Trophoblast cell (in vitro differentiated cells and primary cell): ENCODE data around the gene USP13.
"Not testable (repeated sequence)": the region's sequence is repeated elsewhere in the genome, so short reads cannot be mapped to it uniquely, and the experiment has no call there.

Source experiments
- DNase-seq, 2 donors: peaks; one replicate each; pipeline ENCODE4 v3.0.0-alpha.2; 2016
- H2AFZ ChIP-seq: 2 replicates; pipeline ENCODE4 v1.6.1; 2013; ENCODE audit warnings: low read length, moderate library complexity, mild to moderate bottlenecking; ENCODE audit not compliant: insufficient read depth, poor library complexity
- H2AK5ac ChIP-seq: 2 replicates; pipeline ENCODE4 v1.6.1; 2013; ENCODE audit warnings: mild to moderate bottlenecking, low read length
- H2BK120ac ChIP-seq: 2 replicates; pipeline ENCODE4 v1.6.1; 2013; ENCODE audit warnings: low read length, mild to moderate bottlenecking, moderate library complexity; ENCODE audit not compliant: insufficient read depth, poor library complexity
- H2BK12ac ChIP-seq: 2 replicates; pipeline ENCODE4 v1.6.1; 2013; ENCODE audit warnings: mild to moderate bottlenecking, low read length, moderate library complexity
- H2BK5ac ChIP-seq: 2 replicates; pipeline ENCODE4 v1.6.1; 2013; ENCODE audit warnings: low read length, low read depth, moderate library complexity, mild to moderate bottlenecking; ENCODE audit not compliant: poor library complexity
- H3K14ac ChIP-seq: 2 replicates; pipeline ENCODE4 v1.6.1; 2013; ENCODE audit warnings: mild to moderate bottlenecking, low read length
- H3K18ac ChIP-seq: 2 replicates; pipeline ENCODE4 v1.6.1; 2013; ENCODE audit warnings: mild to moderate bottlenecking, low read length
- H3K23ac ChIP-seq: 2 replicates; pipeline ENCODE4 v1.6.1; 2013; ENCODE audit warnings: low read length
- H3K27ac ChIP-seq: 2 replicates; pipeline ENCODE4 v1.5.1; 2013; ENCODE audit warnings: low read depth, mild to moderate bottlenecking, inconsistent platforms, low read length, moderate library complexity
- H3K27me3 ChIP-seq: 2 replicates; pipeline ENCODE4 v1.6.1; 2013; ENCODE audit warnings: inconsistent platforms, mild to moderate bottlenecking, low read length, moderate library complexity; ENCODE audit not compliant: insufficient read depth
- H3K36me3 ChIP-seq, 2 experiments: 1 replicate in 1 of 2; 2 replicates in 1 of 2; pipeline ENCODE4 v1.6.1; 2013; ENCODE audit warnings: low read length in 2 of 2, mild to moderate bottlenecking in 2 of 2, moderate library complexity in 1 of 2; ENCODE audit not compliant: insufficient read depth in 2 of 2, control insufficient read depth in 1 of 2
- H3K4ac ChIP-seq: 2 replicates; pipeline ENCODE4 v1.6.1; 2013; ENCODE audit warnings: low read depth, mild to moderate bottlenecking, low read length, moderate library complexity
- H3K4me1 ChIP-seq, 2 experiments: 1 replicate in 1 of 2; 2 replicates in 1 of 2; pipeline ENCODE4 v1.6.1; 2013; ENCODE audit warnings: low read length in 2 of 2, mild to moderate bottlenecking in 2 of 2, moderate library complexity in 1 of 2; ENCODE audit not compliant: insufficient read depth in 2 of 2, control insufficient read depth in 1 of 2
- H3K4me2 ChIP-seq: 2 replicates; pipeline ENCODE4 v1.6.1; 2013; ENCODE audit warnings: inconsistent platforms, mild to moderate bottlenecking, low read length, moderate library complexity
- H3K4me3 ChIP-seq: 2 replicates; pipeline ENCODE4 v1.5.1; 2013; ENCODE audit warnings: mild to moderate bottlenecking, low read depth, low read length, inconsistent platforms
- H3K79me1 ChIP-seq: one replicate; pipeline ENCODE4 v1.6.1; 2013; ENCODE audit warnings: low read length
- H3K79me2 ChIP-seq: 2 replicates; pipeline ENCODE4 v1.6.1; 2013; ENCODE audit warnings: low read length, mild to moderate bottlenecking; ENCODE audit not compliant: control insufficient read depth, insufficient read depth, poor library complexity
- H3K9ac ChIP-seq: 2 replicates; pipeline ENCODE4 v1.6.1; 2013; ENCODE audit warnings: mild to moderate bottlenecking, low read length
- H3K9me3 ChIP-seq: 2 replicates; pipeline ENCODE4 v1.6.1; 2013; ENCODE audit warnings: low read depth, mild to moderate bottlenecking, control low read depth, inconsistent platforms, low read length; ENCODE audit not compliant: insufficient read depth
- H4K12ac ChIP-seq: 2 replicates; pipeline ENCODE4 v1.6.1; 2013; ENCODE audit warnings: low read depth, mild to moderate bottlenecking, low read length, moderate library complexity
- H4K8ac ChIP-seq: 2 replicates; pipeline ENCODE4 v1.6.1; 2013; ENCODE audit warnings: low read depth, mild to moderate bottlenecking, low read length, moderate library complexity
- H4K91ac ChIP-seq: one replicate; pipeline ENCODE4 v1.6.1; 2013; ENCODE audit warnings: low read depth, mild to moderate bottlenecking, low read length, moderate library complexity
- WGBS: extraction: QIAGEN DNeasy Blood & Tissue Kit; methylation state at CpG from one replicate; pipeline ENCODE4 v1.1.7; 2013; ENCODE audit warnings: missing lambda C conversion rate; ENCODE audit not compliant: insufficient read length, insufficient coverage; ENCODE audit errors: extremely low coverage; 5-methylcytosine and 5-hydroxymethylcytosine counted together

Gene USP13

GRCh38 chr3:179771797-179772196 lies 119.0 kb downstream of the USP13 start:
- Histone ChIP-seq H2BK5ac (no peak overlapping the region), H3K4ac (no peak overlapping the region), H3K36me3 (no peaks in the 10 kb centered on the region), H3K9me3 (peaks cover 6% of the 10 kb centered on the region), H4K91ac (no peak overlapping the region), H2AK5ac (no peak overlapping the region), H3K79me2 (no peaks in the 10 kb centered on the region), H3K4me2 (no peak overlapping the region), H3K14ac (no peak overlapping the region), H3K23ac (no peak overlapping the region), H3K27me3 (no peaks in the 10 kb centered on the region), H2BK120ac (no peak overlapping the region), H2BK12ac (no peak overlapping the region), H3K18ac (no peak overlapping the region), H4K8ac (no peak overlapping the region), H3K27ac (no peak overlapping the region), H4K12ac (no peak overlapping the region), H3K4me1 (no peaks in the 10 kb centered on the region), H3K9ac (no peak overlapping the region), H3K79me1 (no peaks in the 10 kb centered on the region), H2AFZ (no peak overlapping the region), H3K4me3 (no peak overlapping the region)
- WGBS: no CpG with 5 or more reads among the region's 4 CpGs
- DNase-seq: no peak

- Histone ChIP-seq H4K12ac (no peak overlapping the region), H3K14ac (no peak overlapping the region), H3K36me3 (no peaks in the 10 kb centered on the region), H3K79me2 (no peaks in the 10 kb centered on the region), H3K4me2 (no peak overlapping the region), H2BK12ac (no peak overlapping the region), H2BK5ac (no peak overlapping the region), H3K4me1 (no peaks in the 10 kb centered on the region), H4K91ac (no peak overlapping the region), H4K8ac (no peak overlapping the region), H2BK120ac (no peak overlapping the region), H3K9me3 (peaks cover 6% of the 10 kb centered on the region), H2AK5ac (no peak overlapping the region), H3K9ac (no peak overlapping the region), H3K4ac (no peak overlapping the region), H3K27me3 (no peaks in the 10 kb centered on the region), H3K79me1 (no peaks in the 10 kb centered on the region), H3K18ac (no peak overlapping the region), H3K4me3 (no peak overlapping the region), H2AFZ (no peak overlapping the region), H3K23ac (no peak overlapping the region), H3K27ac (no peak overlapping the region)
- no CpG with 5 or more reads among the region's 5 CpGs for WGBS
- DNase-seq: no peak
Measured at GRCh38 chr3:179772297-179772696, 119.5 kb downstream of the USP13 start.

- WGBS: no CpG with 5 or more reads among the region's 28 CpGs
- Histone ChIP-seq H2BK12ac (no peak overlapping the region), H3K4me2 (no peak overlapping the region), H3K36me3 (no peaks in the 10 kb centered on the region), H2BK5ac (no peak overlapping the region), H3K18ac (no peak overlapping the region), H4K91ac (no peak overlapping the region), H3K79me1 (no peaks in the 10 kb centered on the region), H3K4me1 (no peaks in the 10 kb centered on the region), H3K27ac (no peak overlapping the region), H2AFZ (no peak overlapping the region), H4K12ac (no peak overlapping the region), H3K27me3 (no peaks in the 10 kb centered on the region), H4K8ac (no peak overlapping the region), H3K9me3 (peaks cover 6% of the 10 kb centered on the region), H2AK5ac (no peak overlapping the region), H2BK120ac (no peak overlapping the region), H3K4ac (no peak overlapping the region), H3K9ac (no peak overlapping the region), H3K23ac (no peak overlapping the region), H3K79me2 (no peaks in the 10 kb centered on the region), H3K14ac (no peak overlapping the region), H3K4me3 (no peak overlapping the region)
- no peak for DNase-seq
Measured at GRCh38 chr3:179775416-179776122, 122.7 kb downstream of the USP13 start.

- not testable (repeated sequence) for H3K27ac ChIP-seq, H3K79me1 ChIP-seq, H3K23ac ChIP-seq
Measured at GRCh38 chr3:179782841-179783240, 130.0 kb downstream of the USP13 start.

More at GRCh38 chr3:179782841-179783240, 130.0 kb downstream of the USP13 start:
- not testable (repeated sequence) for H3K27me3 ChIP-seq, H4K8ac ChIP-seq, H3K4ac ChIP-seq, H2BK5ac ChIP-seq, H3K9ac ChIP-seq, H2AFZ ChIP-seq, H3K4me3 ChIP-seq, H2BK120ac ChIP-seq, H3K4me2 ChIP-seq, DNase-seq, H3K18ac ChIP-seq, H3K79me2 ChIP-seq, H2AK5ac ChIP-seq, H3K14ac ChIP-seq, H4K91ac ChIP-seq, H4K12ac ChIP-seq, H3K36me3 ChIP-seq, H2BK12ac ChIP-seq, H3K4me1 ChIP-seq, H3K9me3 ChIP-seq
- no CpG with 5 or more reads among the region's 5 CpGs for WGBS
